ENCODE data around the gene ZXDC.

The ZXDC gene

GRCh38 chr3:126415661-126416591 is 59.8 kb downstream of the ZXDC start:
- H3K4me3 ChIP-seq (ENCODE audit: low read length), result no peak overlapping the region
- no peaks in the 10 kb centered on the region for H3K4me1 ChIP-seq (ENCODE audit: control insufficient read depth, insufficient read depth, low read length)
- no peaks in the 10 kb centered on the region for H3K9me3 ChIP-seq (ENCODE audit: control insufficient read depth, low read length)
- H3K27me3 ChIP-seq (replicated peaks; ENCODE audit: control insufficient read depth, insufficient read depth, low read length), result peaks cover 63% of the 10 kb centered on the region
- no peaks in the 10 kb centered on the region for H3K36me3 ChIP-seq (ENCODE audit: control insufficient read depth, insufficient read depth, low read length, severe bottlenecking)
- H3K9ac ChIP-seq (ENCODE audit: low read length), result no peak overlapping the region
- DNase-seq (ENCODE audit: low read depth), result no peak

- Histone ChIP-seq H3K4me1 (ENCODE audit: control insufficient read depth, insufficient read depth, low read length) (no peaks in the 10 kb centered on the region), H3K27me3 (replicated peaks; ENCODE audit: control insufficient read depth, insufficient read depth, low read length) (peaks cover 71% of the 10 kb centered on the region), H3K9me3 (ENCODE audit: control insufficient read depth, low read length) (no peaks in the 10 kb centered on the region), H3K4me3 (ENCODE audit: low read length) (no peak overlapping the region), H3K9ac (ENCODE audit: low read length) (no peak overlapping the region), H3K36me3 (ENCODE audit: control insufficient read depth, insufficient read depth, low read length, severe bottlenecking) (no peaks in the 10 kb centered on the region)
- no peak for DNase-seq (ENCODE audit: low read depth)
Observed at GRCh38 chr3:126414961-126415660, 60.6 kb downstream of the ZXDC start.

GRCh38 chr3:126414406-126414805 is 61.3 kb downstream of the ZXDC start:
- no peak overlapping the region for H3K9ac ChIP-seq (ENCODE audit: low read length)
- H3K27me3 ChIP-seq (replicated peaks; ENCODE audit: control insufficient read depth, insufficient read depth, low read length), result peaks cover 69% of the 10 kb centered on the region
- no peaks in the 10 kb centered on the region for H3K36me3 ChIP-seq (ENCODE audit: control insufficient read depth, insufficient read depth, low read length, severe bottlenecking)
- H3K4me1 ChIP-seq (ENCODE audit: control insufficient read depth, insufficient read depth, low read length), result no peaks in the 10 kb centered on the region
- H3K4me3 ChIP-seq (ENCODE audit: low read length), result no peak overlapping the region
- H3K9me3 ChIP-seq (ENCODE audit: control insufficient read depth, low read length), result peaks cover 2% of the 10 kb centered on the region
- no peak for DNase-seq (ENCODE audit: low read depth)

GRCh38 chr3:126413693-126414080 is 62.0 kb downstream of the ZXDC start:
- Histone ChIP-seq H3K9me3 (ENCODE audit: control insufficient read depth, low read length) (peaks cover 7% of the 10 kb centered on the region), H3K36me3 (ENCODE audit: control insufficient read depth, insufficient read depth, low read length, severe bottlenecking) (no peaks in the 10 kb centered on the region), H3K4me1 (ENCODE audit: control insufficient read depth, insufficient read depth, low read length) (no peaks in the 10 kb centered on the region), H3K4me3 (ENCODE audit: low read length) (no peak overlapping the region), H3K9ac (ENCODE audit: low read length) (no peak overlapping the region), H3K27me3 (replicated peaks; ENCODE audit: control insufficient read depth, insufficient read depth, low read length) (peaks cover 67% of the 10 kb centered on the region)
- DNase-seq (ENCODE audit: low read depth), result no peak

- Histone ChIP-seq H3K4me3 (ENCODE audit: low read length) (no peak overlapping the region), H3K9ac (ENCODE audit: low read length) (no peak overlapping the region), H3K36me3 (ENCODE audit: control insufficient read depth, insufficient read depth, low read length, severe bottlenecking) (no peaks in the 10 kb centered on the region), H3K27me3 (replicated peaks; ENCODE audit: control insufficient read depth, insufficient read depth, low read length) (peaks cover 68% of the 10 kb centered on the region), H3K9me3 (ENCODE audit: control insufficient read depth, low read length) (peaks cover 7% of the 10 kb centered on the region), H3K4me1 (ENCODE audit: control insufficient read depth, insufficient read depth, low read length) (no peaks in the 10 kb centered on the region)
- DNase-seq (ENCODE audit: low read depth), result no peak
Observed at GRCh38 chr3:126412841-126413692, 62.6 kb downstream of the ZXDC start.

GRCh38 chr3:126408099-126408498 is 67.6 kb downstream of the ZXDC start:
- Histone ChIP-seq H3K9me3 (ENCODE audit: control insufficient read depth, low read length) (peaks cover 10% of the 10 kb centered on the region), H3K9ac (ENCODE audit: low read length) (no peak overlapping the region), H3K4me1 (ENCODE audit: control insufficient read depth, insufficient read depth, low read length) (no peaks in the 10 kb centered on the region), H3K36me3 (ENCODE audit: control insufficient read depth, insufficient read depth, low read length, severe bottlenecking) (no peaks in the 10 kb centered on the region), H3K27me3 (replicated peaks; ENCODE audit: control insufficient read depth, insufficient read depth, low read length) (peaks cover 56% of the 10 kb centered on the region), H3K4me3 (ENCODE audit: low read length) (no peak overlapping the region)
- DNase-seq (ENCODE audit: low read depth), result no peak

- H3K4me3 ChIP-seq (ENCODE audit: low read length), result no peak overlapping the region
- no peaks in the 10 kb centered on the region for H3K4me1 ChIP-seq (ENCODE audit: control insufficient read depth, insufficient read depth, low read length)
- H3K9ac ChIP-seq (ENCODE audit: low read length), result no peak overlapping the region
- H3K36me3 ChIP-seq (ENCODE audit: control insufficient read depth, insufficient read depth, low read length, severe bottlenecking), result no peaks in the 10 kb centered on the region
- DNase-seq (ENCODE audit: low read depth), result no peak
- H3K27me3 ChIP-seq (replicated peaks; ENCODE audit: control insufficient read depth, insufficient read depth, low read length), result peaks cover 56% of the 10 kb centered on the region
- peaks cover 10% of the 10 kb centered on the region for H3K9me3 ChIP-seq (ENCODE audit: control insufficient read depth, low read length)
Observed at GRCh38 chr3:126407412-126408044, 68.2 kb downstream of the ZXDC start.

- H3K4me3 ChIP-seq (ENCODE audit: low read length), result no peak overlapping the region
- H3K36me3 ChIP-seq (ENCODE audit: control insufficient read depth, insufficient read depth, low read length, severe bottlenecking), result no peaks in the 10 kb centered on the region
- peaks cover 59% of the 10 kb centered on the region for H3K27me3 ChIP-seq (replicated peaks; ENCODE audit: control insufficient read depth, insufficient read depth, low read length)
- no peak overlapping the region for H3K9ac ChIP-seq (ENCODE audit: low read length)
- H3K4me1 ChIP-seq (ENCODE audit: control insufficient read depth, insufficient read depth, low read length), result no peaks in the 10 kb centered on the region
- H3K9me3 ChIP-seq (ENCODE audit: control insufficient read depth, low read length), result peaks cover 10% of the 10 kb centered on the region
- DNase-seq (ENCODE audit: low read depth), result no peak
Observed at GRCh38 chr3:126406389-126407296, 69.0 kb downstream of the ZXDC start.

- Histone ChIP-seq H3K36me3 (ENCODE audit: control insufficient read depth, insufficient read depth, low read length, severe bottlenecking) (no peaks in the 10 kb centered on the region), H3K27me3 (replicated peaks; ENCODE audit: control insufficient read depth, insufficient read depth, low read length) (peaks cover 40% of the 10 kb centered on the region), H3K9ac (ENCODE audit: low read length) (no peak overlapping the region), H3K4me3 (ENCODE audit: low read length) (no peak overlapping the region), H3K4me1 (ENCODE audit: control insufficient read depth, insufficient read depth, low read length) (no peaks in the 10 kb centered on the region), H3K9me3 (ENCODE audit: control insufficient read depth, low read length) (peaks cover 3% of the 10 kb centered on the region)
- no peak for DNase-seq (ENCODE audit: low read depth)
Observed at GRCh38 chr3:126402666-126403302, 72.9 kb downstream of the ZXDC start.

- Histone ChIP-seq H3K27me3 (replicated peaks; ENCODE audit: control insufficient read depth, insufficient read depth, low read length) (peaks cover 37% of the 10 kb centered on the region), H3K4me1 (ENCODE audit: control insufficient read depth, insufficient read depth, low read length) (no peaks in the 10 kb centered on the region), H3K4me3 (ENCODE audit: low read length) (no peak overlapping the region), H3K36me3 (ENCODE audit: control insufficient read depth, insufficient read depth, low read length, severe bottlenecking) (no peaks in the 10 kb centered on the region), H3K9ac (ENCODE audit: low read length) (no peak overlapping the region), H3K9me3 (ENCODE audit: control insufficient read depth, low read length) (no peaks in the 10 kb centered on the region)
- DNase-seq (ENCODE audit: low read depth), result no peak
Observed at GRCh38 chr3:126402178-126402577, 73.5 kb downstream of the ZXDC start.

Measured in adipocyte (in vitro differentiated cells).